Peyer's patch (tissue), 4 donors: ENCODE measurements around the gene NCAPD3. TPM values are rescaled to one million over a fixed set of nuclear protein-coding genes. Genes with fewer than 3 reads are reported as not detected.
A peak's percentile ranks its signal among the peaks of the same experiment; 100 is the strongest.

Experiments
- DNase-seq, 3 donors: peaks; one replicate each; pipeline ENCODE4 v3.0.0-alpha.2; 2017 to 2019
- H3K27ac ChIP-seq, 4 donors: fragments of 200-600 bp; sonication (generic); one replicate each; pipeline ENCODE4 v1.5.1; 2016 to 2019
- H3K27me3 ChIP-seq, 2 donors: fragments of 200-600 bp; sonication (generic); one replicate each; pipeline ENCODE4 v1.5.1; 2019
- H3K36me3 ChIP-seq, 3 donors: fragments of 200-600 bp; sonication (generic); one replicate each; pipeline ENCODE4 v1.5.1; 2016 to 2019
- H3K4me1 ChIP-seq, 4 donors: fragments of 200-600 bp; sonication (generic); one replicate each; pipeline ENCODE4 v1.5.1; 2016 to 2019
- H3K4me3 ChIP-seq, 4 donors: fragments of 200-600 bp; sonication (generic); 1 replicate in 3 of 4; 2 replicates in 1 of 4; pipeline ENCODE4 v1.5.1; 2016 to 2019; ENCODE audit warnings: mild to moderate bottlenecking in 1 of 4
- H3K9me3 ChIP-seq, 4 donors: fragments of 200-600 bp; sonication (generic); one replicate each; pipeline ENCODE4 v1.5.1; 2016 to 2019; ENCODE audit warnings: mild to moderate bottlenecking in 1 of 4
- POLR2A ChIP-seq, 2 donors: fragments of 450-650 bp; IDR thresholded peaks; one replicate each; pipeline ENCODE4 v1.5.1; 2017; ENCODE audit warnings: antibody characterized with exemption in 2 of 2, mild to moderate bottlenecking in 2 of 2, moderate library complexity in 2 of 2
- total RNA-seq, 4 donors: library from RNA; depleted of rRNA; stranded (reverse); fragments of >200 nt; gene quantifications; one replicate each; pipeline ENCODE4 v1.1.0, GENCODE V29; 2016
- TF ChIP-seq, protein P1 (sequence below), 6 experiments: fragments of 450-650 bp in 4 of 6; fragments of 200-600 bp in 2 of 6; sonication (generic) in 1 of 6; IDR thresholded peaks; one replicate each; pipeline ENCODE4 v1.5.1; 2017 to 2019; ENCODE audit warnings: antibody characterized with exemption in 6 of 6, mild to moderate bottlenecking in 3 of 6, moderate library complexity in 1 of 6

NCAPD3 gene
- total RNA-seq, 4 donors from 2014 or later = 12.5 to 30.5 (median 13.9) TPM

DNA sequence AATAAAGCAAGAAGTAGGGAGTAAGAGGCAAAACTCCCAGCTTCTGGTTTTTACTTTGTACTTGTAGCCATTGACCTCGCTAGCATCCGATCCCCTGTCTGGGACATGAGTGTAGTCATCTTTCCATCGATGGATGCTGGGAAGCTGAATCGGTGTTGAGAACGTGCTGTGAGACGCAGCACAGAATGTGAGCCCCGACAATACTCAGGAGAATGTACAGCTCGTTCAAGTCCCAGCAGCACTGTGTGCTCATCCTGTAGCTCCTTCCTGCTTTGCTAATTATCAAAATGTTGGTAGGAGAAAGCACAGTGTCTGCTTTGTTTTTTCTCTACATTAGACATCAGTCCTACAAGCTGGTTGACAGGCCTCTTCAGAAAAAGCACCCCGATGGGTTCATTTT is 98.3 kb downstream of the NCAPD3 start:
- TF ChIP-seq POLR2A (IDR thresholded peaks at IDR 0.05) = no peak
- TF ChIP-seq, protein P1, sequence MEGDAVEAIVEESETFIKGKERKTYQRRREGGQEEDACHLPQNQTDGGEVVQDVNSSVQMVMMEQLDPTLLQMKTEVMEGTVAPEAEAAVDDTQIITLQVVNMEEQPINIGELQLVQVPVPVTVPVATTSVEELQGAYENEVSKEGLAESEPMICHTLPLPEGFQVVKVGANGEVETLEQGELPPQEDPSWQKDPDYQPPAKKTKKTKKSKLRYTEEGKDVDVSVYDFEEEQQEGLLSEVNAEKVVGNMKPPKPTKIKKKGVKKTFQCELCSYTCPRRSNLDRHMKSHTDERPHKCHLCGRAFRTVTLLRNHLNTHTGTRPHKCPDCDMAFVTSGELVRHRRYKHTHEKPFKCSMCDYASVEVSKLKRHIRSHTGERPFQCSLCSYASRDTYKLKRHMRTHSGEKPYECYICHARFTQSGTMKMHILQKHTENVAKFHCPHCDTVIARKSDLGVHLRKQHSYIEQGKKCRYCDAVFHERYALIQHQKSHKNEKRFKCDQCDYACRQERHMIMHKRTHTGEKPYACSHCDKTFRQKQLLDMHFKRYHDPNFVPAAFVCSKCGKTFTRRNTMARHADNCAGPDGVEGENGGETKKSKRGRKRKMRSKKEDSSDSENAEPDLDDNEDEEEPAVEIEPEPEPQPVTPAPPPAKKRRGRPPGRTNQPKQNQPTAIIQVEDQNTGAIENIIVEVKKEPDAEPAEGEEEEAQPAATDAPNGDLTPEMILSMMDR (IDR thresholded peaks at IDR 0.05) = no peak
- no peak for DNase-seq
- no peaks in the 10 kb centered on the region for H3K36me3 ChIP-seq
- H3K27ac ChIP-seq = peak overlapping the region in 1 of 4 donors; percentile 72
- no peaks in the 10 kb centered on the region for H3K27me3 ChIP-seq
- no peaks in the 10 kb centered on the region for H3K9me3 ChIP-seq
- peak overlapping the region in 3 of 4 donors; percentile 2 to 42 (median 35) for H3K4me3 ChIP-seq
- H3K4me1 ChIP-seq = no peaks in the 10 kb centered on the region

DNA sequence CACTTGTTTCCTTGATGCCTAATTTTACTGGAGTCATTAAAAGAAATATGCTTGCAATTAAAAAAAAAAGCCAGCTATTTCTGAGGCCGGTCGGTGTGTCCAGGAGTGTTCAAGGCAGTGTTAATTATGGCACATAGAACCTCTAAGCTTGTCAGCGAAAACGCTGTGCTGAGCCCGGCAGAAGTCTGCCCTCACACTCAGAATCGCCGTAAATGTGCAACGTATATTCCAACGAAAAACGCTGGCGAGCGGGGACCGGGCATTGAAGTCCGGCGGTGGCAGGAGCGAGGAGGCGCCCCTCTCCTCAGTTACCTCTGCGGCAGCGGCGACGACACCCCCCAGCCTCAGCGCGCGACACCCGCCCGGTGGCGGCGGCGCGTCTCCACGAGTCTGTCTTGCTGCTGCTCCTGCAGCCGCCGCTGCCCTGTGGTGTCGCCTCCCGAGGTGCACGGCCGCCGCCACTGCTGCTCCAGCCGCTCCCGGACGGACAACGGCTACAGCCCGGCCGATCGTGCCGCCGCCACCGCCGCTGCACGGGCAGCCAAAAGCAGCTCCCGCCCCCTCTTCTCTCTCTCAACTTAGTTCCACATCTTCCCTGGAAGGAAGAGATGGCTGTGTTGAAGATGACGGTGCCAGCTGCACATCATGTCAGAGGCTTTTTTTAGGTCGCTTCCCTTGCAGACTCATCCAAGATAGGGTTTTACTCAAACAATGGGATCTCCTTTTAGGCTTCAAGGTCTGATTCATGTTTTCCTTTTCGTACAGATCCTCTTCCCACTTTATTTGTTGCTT is 98.9 kb downstream of the NCAPD3 start:
- H3K9me3 ChIP-seq = no peaks in the 10 kb centered on the region
- peak overlapping the region in 3 of 4 donors; percentile 2 to 42 (median 35) for H3K4me3 ChIP-seq
- no peaks in the 10 kb centered on the region for H3K27me3 ChIP-seq
- DNase-seq = peak in 2 of 3 donors; percentile 48 to 54
- H3K27ac ChIP-seq = peak overlapping the region in 2 of 4 donors; percentile 27 to 72
- TF ChIP-seq POLR2A (IDR thresholded peaks at IDR 0.05) = no peak
- TF ChIP-seq, protein P1 (IDR thresholded peaks at IDR 0.05) = no peak
- no peaks in the 10 kb centered on the region for H3K4me1 ChIP-seq
- no peaks in the 10 kb centered on the region for H3K36me3 ChIP-seq

- Histone ChIP-seq H3K4me1 (no peaks in the 10 kb centered on the region), H3K27ac (peak overlapping the region; percentile 38 to 84 (median 66)), H3K27me3 (no peaks in the 10 kb centered on the region), H3K36me3 (no peaks in the 10 kb centered on the region), H3K4me3 (no peak overlapping the region), H3K9me3 (no peaks in the 10 kb centered on the region)
- DNase-seq = no peak
- TF ChIP-seq, protein P1 (IDR thresholded peaks at IDR 0.05) = no peak
- no peak for TF ChIP-seq POLR2A (IDR thresholded peaks at IDR 0.05)
Measured at GRCh38 chr11:134120921-134121526, 102.7 kb downstream of the NCAPD3 start.

GRCh38 chr11:134120143-134120850 is 103.5 kb downstream of the NCAPD3 start:
- DNase-seq = peak in 1 of 3 donors; percentile 45
- Histone ChIP-seq H3K9me3 (no peaks in the 10 kb centered on the region), H3K27me3 (no peaks in the 10 kb centered on the region), H3K36me3 (no peaks in the 10 kb centered on the region), H3K4me1 (no peaks in the 10 kb centered on the region), H3K4me3 (peak overlapping the region in 1 of 4 donors; percentile 0), H3K27ac (peak overlapping the region; percentile 38 to 84 (median 66))
- TF ChIP-seq, protein P1 (IDR thresholded peaks at IDR 0.05) = no peak
- no peak for TF ChIP-seq POLR2A (IDR thresholded peaks at IDR 0.05)

- no peak for TF ChIP-seq POLR2A (IDR thresholded peaks at IDR 0.05)
- TF ChIP-seq, protein P1 (IDR thresholded peaks at IDR 0.05) = no peak
- no peak for DNase-seq
- no peaks in the 10 kb centered on the region for H3K27me3 ChIP-seq
- H3K4me3 ChIP-seq = no peak overlapping the region
- no peaks in the 10 kb centered on the region for H3K4me1 ChIP-seq
- H3K36me3 ChIP-seq = no peaks in the 10 kb centered on the region
- H3K27ac ChIP-seq = peak overlapping the region in 1 of 4 donors; percentile 84
- H3K9me3 ChIP-seq = no peaks in the 10 kb centered on the region
Measured at GRCh38 chr11:134119094-134119493, 104.7 kb downstream of the NCAPD3 start.
